Ascending aorta (tissue), 2 donors: ENCODE results near the gene EXOC4. TPM values are rescaled to one million over a fixed set of nuclear protein-coding genes. Genes with fewer than 3 reads are reported as not detected.

Source experiments
- DNase-seq, 2 donors: peaks; one replicate each; pipeline ENCODE4 v3.0.0-alpha.2; 2019; ENCODE audit warnings: low spot score in 2 of 2
- H3K27ac ChIP-seq, 2 donors: fragments of 200-600 bp; sonication (generic); one replicate each; pipeline ENCODE4 v1.5.1; 2016 to 2017; ENCODE audit warnings: mild to moderate bottlenecking in 1 of 2
- H3K27me3 ChIP-seq: fragments of 200-600 bp; sonication (generic); one replicate; pipeline ENCODE4 v1.5.1; 2017
- H3K36me3 ChIP-seq, 2 donors: fragments of 200-600 bp; sonication (generic); one replicate each; pipeline ENCODE4 v1.5.1; 2016
- H3K4me1 ChIP-seq, 2 donors: fragments of 200-600 bp; sonication (generic); one replicate each; pipeline ENCODE4 v1.5.1; 2016 to 2017; ENCODE audit warnings: mild to moderate bottlenecking in 1 of 2
- H3K4me3 ChIP-seq, 2 donors: fragments of 200-600 bp; sonication (generic); one replicate each; pipeline ENCODE4 v1.5.1; 2016 to 2017; ENCODE audit warnings: mild to moderate bottlenecking in 1 of 2
- H3K9me3 ChIP-seq, 2 donors: fragments of 200-600 bp; sonication (generic); one replicate each; pipeline ENCODE4 v1.5.1; 2016
- intact Hi-C: fragments of 100-400 bp; cut with DNase I; formaldehyde crosslinking; loops from one replicate; pipeline ENCODE4 v1.15.1; 2023
- total RNA-seq: library from RNA; depleted of rRNA; stranded (reverse); fragments of >200 nt; gene quantifications from one replicate; pipeline ENCODE4 v1.1.0, GENCODE V29; 2016
- TF ChIP-seq, protein P1 (sequence below), 3 experiments: fragments of 200-600 bp in 2 of 3; fragments of 450-650 bp in 1 of 3; sonication (generic) in 2 of 3; IDR thresholded peaks; one replicate each; pipeline ENCODE4 v1.5.1; 2016 to 2019; ENCODE audit warnings: antibody characterized with exemption in 3 of 3, mild to moderate bottlenecking in 1 of 3, moderate library complexity in 1 of 3

EXOC4 gene
- total RNA-seq, 1 donor from 2014 or later, result 27.1 TPM

DNA sequence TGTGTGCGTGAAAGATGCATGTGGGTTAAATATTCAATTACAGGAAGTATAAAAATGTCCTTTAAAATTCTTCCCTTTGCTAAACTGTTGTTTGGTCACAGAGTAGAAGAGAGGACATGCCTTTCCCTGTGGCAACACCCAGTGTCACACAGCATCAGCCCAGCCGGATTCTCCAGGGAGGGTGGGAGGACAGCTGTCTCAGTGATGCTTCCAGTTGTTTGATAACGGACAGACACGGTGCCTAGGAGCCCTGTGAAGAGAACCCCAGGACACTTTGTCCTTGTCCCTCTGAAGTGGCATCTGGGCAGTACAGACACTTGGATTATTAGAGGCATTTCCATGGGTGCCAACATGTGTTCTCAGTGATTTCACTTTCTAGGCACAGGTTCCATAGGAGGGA is 567.7 kb downstream of the EXOC4 start:
- DNase-seq, result no peak
- H3K9me3 ChIP-seq, result no peaks in the 10 kb centered on the region
- no peaks in the 10 kb centered on the region for H3K4me1 ChIP-seq
- no peak overlapping the region for H3K27ac ChIP-seq
- H3K36me3 ChIP-seq, result peaks cover 4 to 10% of the 10 kb centered on the region in 2 donors
- no peaks in the 10 kb centered on the region for H3K27me3 ChIP-seq
- TF ChIP-seq, protein P1, sequence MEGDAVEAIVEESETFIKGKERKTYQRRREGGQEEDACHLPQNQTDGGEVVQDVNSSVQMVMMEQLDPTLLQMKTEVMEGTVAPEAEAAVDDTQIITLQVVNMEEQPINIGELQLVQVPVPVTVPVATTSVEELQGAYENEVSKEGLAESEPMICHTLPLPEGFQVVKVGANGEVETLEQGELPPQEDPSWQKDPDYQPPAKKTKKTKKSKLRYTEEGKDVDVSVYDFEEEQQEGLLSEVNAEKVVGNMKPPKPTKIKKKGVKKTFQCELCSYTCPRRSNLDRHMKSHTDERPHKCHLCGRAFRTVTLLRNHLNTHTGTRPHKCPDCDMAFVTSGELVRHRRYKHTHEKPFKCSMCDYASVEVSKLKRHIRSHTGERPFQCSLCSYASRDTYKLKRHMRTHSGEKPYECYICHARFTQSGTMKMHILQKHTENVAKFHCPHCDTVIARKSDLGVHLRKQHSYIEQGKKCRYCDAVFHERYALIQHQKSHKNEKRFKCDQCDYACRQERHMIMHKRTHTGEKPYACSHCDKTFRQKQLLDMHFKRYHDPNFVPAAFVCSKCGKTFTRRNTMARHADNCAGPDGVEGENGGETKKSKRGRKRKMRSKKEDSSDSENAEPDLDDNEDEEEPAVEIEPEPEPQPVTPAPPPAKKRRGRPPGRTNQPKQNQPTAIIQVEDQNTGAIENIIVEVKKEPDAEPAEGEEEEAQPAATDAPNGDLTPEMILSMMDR (IDR thresholded peaks at IDR 0.05), result no peak
- H3K4me3 ChIP-seq, result no peak overlapping the region
- intact Hi-C loops, result no loop called here

DNA sequence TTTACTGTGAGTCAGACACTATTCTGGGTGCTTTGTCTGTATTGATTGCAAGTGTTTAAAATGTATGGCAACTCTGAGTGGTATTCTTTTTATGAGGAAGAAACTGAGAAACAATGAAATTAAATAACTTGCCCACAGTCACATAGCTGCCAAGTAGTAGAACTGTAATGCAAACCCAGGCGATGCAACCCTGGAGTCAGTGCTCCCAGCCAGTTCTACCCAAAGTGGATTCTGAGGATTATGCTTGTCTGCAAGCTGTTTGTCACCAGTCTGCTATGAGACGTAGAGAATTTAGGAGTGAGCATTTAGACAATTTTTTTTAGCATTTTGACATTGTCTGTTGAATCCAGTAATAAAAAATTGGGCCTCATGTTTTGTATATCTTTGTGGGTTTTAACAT is 568.3 kb downstream of the EXOC4 start:
- intact Hi-C loops, result no loop called here
- TF ChIP-seq, protein P1 (IDR thresholded peaks at IDR 0.05), result no peak

DNA sequence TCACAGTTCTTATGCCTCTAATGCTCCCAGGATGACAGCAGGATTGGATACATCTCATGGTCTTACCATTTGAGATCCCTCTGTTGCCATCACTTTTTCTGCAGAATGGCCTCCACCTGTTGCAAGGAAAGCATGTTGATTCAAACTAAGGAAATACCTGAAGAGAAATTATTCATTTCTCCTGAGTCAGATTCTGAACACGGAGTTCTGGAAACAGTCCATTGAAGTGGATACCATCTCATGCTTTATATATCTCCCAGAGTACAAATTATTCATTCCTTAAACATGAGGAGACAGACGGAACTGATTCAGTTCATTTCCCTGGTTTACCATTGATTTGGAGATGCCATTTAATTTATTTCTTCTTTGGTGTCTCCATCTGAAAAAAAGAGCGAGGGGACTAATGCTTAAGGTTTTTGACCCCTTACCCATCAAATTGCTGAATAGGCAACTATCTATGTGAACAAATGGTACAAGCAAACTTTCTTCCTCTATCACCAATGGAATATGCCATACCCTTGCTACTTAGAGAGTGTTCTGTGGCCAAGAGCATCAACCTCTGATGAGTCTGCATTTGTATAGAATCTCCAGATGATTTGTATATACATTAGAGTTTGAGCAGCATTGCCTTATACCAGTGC is 569.2 kb downstream of the EXOC4 start:
- intact Hi-C loops, result no loop called here
- no peaks in the 10 kb centered on the region for H3K27me3 ChIP-seq
- peaks cover 4 to 9% of the 10 kb centered on the region in 2 donors for H3K36me3 ChIP-seq
- H3K4me3 ChIP-seq, result no peak overlapping the region
- H3K4me1 ChIP-seq, result no peaks in the 10 kb centered on the region
- no peaks in the 10 kb centered on the region for H3K9me3 ChIP-seq
- H3K27ac ChIP-seq, result no peak overlapping the region
- DNase-seq, result no peak
- TF ChIP-seq, protein P1 (IDR thresholded peaks at IDR 0.05), result no peak

More for the DNA sequence above, 568.3 kb downstream of the EXOC4 start:
- Histone ChIP-seq H3K27me3 (no peaks in the 10 kb centered on the region), H3K4me1 (no peaks in the 10 kb centered on the region), H3K36me3 (peaks cover 4 to 10% of the 10 kb centered on the region in 2 donors), H3K4me3 (no peak overlapping the region), H3K27ac (no peak overlapping the region), H3K9me3 (no peaks in the 10 kb centered on the region)
- no peak for DNase-seq

DNA sequence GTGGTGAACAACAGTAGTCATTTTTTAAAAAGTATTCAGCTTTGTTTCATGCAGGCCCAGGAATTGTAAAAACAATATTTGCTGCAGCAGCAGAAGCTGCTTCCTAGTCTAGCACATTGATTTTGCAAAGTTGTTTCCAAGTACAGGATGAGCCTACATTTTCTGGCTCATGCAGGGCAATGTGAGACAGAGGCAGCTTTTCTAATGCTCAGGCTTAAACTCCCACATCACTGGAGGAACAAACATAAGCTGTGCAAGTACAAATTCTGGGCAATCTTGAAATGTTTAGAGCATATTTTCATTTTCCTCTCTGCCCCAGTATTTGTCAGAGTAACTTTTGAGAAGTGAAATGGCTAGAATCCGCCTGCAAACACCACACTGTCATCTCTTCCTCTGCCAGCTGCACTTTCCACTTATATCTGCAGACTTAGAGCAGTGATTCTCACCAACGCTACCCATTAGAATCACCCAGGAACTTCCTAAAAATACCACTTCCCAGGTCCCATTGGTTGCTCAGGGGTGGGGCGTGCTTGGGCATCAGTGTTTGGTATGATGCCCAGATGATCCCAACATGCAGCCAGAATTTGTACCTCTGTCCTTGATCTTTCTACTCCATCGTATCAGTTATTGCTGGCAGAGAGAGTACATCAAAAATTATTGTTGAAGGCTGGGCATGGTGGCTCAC is 570.1 kb downstream of the EXOC4 start:
- H3K4me1 ChIP-seq, result no peaks in the 10 kb centered on the region
- no peak overlapping the region for H3K4me3 ChIP-seq
- TF ChIP-seq, protein P1 (IDR thresholded peaks at IDR 0.05), result no peak
- no peak overlapping the region for H3K27ac ChIP-seq
- H3K9me3 ChIP-seq, result no peaks in the 10 kb centered on the region
- intact Hi-C loops, result no loop called here
- H3K36me3 ChIP-seq, result peaks cover under 1 to 8% of the 10 kb centered on the region in 2 donors
- H3K27me3 ChIP-seq, result no peaks in the 10 kb centered on the region
- DNase-seq, result no peak

DNA sequence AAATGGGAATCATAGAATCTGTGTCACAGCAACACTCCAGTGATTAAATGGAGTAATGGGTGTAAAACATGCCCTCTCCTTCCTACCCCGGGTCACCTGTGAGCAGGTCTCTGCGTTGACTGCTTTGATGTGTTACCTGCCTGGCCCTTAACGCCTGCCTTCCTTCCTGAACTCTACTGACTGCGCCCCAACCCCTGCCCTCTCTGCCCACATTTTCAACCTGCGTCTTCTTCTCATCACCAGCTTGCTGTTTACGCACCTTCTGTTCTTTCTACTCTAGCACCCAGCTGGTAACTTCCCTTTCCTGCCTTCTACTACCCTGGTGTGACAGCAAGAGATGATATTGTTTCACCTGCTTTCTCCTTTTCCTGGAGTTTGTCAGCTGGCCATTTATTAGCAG is 571.3 kb downstream of the EXOC4 start:
- Histone ChIP-seq H3K9me3 (no peaks in the 10 kb centered on the region), H3K4me3 (no peak overlapping the region), H3K36me3 (no peaks in the 10 kb centered on the region), H3K27me3 (no peaks in the 10 kb centered on the region), H3K4me1 (no peaks in the 10 kb centered on the region), H3K27ac (no peak overlapping the region)
- TF ChIP-seq, protein P1 (IDR thresholded peaks at IDR 0.05), result no peak
- intact Hi-C loops, result no loop called here
- no peak for DNase-seq
